Germinal center (tissue), 1 donor: Measurements from ENCODE around the gene PRSS1.
"Not testable (repeated sequence)": the region's sequence is repeated elsewhere in the genome, so short reads cannot be mapped to it uniquely, and the experiment has no call there.

Experiments used
- DNase-seq: peaks from one replicate; pipeline ENCODE4 v3.0.0; 2012; ENCODE audit warnings: mixed read lengths, low spot score

PRSS1 gene

DNA sequence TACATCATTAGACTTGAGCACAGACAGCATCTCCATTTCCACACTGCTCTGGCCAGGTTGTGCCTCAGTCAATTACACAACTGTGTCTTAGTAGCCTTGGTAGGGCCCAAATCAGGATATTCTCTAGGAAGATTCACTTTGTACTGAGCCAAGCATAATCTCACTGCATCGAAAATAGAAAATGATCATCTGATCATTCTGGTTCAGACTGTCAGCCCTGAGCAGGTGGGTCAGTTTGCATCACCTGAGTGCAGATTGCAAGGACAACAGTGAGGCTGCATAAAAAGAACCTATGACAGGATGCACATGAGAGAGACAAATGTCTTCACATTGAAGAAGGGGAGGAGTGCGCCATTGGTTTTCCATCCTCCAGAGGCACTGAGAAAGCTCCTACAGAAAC lies 862 bp upstream of the PRSS1 start:
- not testable (repeated sequence) for DNase-seq

DNA sequence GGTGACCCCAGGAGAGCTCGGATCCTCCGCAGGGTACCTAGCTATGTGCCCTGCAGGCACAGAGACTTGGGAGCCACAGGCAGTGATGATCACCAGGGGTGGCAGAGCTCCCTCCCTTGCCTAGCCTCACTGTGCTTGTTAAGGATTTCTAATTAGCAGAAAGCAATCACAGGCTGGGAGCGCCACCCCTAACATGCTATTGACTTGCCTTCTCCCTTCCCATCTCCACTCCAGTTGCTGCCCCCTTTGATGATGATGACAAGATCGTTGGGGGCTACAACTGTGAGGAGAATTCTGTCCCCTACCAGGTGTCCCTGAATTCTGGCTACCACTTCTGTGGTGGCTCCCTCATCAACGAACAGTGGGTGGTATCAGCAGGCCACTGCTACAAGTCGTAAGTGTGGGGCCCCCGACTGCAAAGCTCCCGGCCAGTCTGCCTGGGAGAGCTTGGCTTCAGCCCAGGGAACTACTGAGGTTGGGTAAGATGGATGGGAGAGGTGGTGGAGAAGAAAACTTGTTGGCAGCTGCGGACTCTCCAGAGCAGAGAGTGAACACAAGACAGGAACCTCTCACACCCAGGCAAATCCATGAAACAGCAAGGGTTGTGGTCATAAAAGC lies 1.2 kb downstream of the PRSS1 start:
- no peak for DNase-seq

DNA sequence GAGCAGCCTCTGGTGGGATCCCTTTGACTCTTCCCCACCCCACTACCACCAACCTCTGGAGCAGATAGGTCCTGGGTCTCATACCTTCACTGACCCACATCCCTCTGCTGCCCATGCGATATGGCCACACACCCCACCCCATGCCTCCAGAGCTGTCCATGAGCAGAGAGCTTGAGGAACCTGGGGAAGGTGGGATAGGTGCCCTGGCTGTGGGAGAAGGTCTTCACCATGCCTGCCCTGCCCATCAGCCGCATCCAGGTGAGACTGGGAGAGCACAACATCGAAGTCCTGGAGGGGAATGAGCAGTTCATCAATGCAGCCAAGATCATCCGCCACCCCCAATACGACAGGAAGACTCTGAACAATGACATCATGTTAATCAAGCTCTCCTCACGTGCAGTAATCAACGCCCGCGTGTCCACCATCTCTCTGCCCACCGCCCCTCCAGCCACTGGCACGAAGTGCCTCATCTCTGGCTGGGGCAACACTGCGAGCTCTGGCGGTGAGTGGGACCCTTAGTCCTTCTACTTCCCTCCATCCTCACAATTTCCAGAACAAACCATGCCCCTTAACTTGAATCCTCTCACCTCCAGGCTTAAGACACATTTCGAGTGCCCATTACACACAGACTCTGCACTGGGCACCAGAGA lies 2.4 kb downstream of the PRSS1 start:
- not testable (repeated sequence) for DNase-seq

DNA sequence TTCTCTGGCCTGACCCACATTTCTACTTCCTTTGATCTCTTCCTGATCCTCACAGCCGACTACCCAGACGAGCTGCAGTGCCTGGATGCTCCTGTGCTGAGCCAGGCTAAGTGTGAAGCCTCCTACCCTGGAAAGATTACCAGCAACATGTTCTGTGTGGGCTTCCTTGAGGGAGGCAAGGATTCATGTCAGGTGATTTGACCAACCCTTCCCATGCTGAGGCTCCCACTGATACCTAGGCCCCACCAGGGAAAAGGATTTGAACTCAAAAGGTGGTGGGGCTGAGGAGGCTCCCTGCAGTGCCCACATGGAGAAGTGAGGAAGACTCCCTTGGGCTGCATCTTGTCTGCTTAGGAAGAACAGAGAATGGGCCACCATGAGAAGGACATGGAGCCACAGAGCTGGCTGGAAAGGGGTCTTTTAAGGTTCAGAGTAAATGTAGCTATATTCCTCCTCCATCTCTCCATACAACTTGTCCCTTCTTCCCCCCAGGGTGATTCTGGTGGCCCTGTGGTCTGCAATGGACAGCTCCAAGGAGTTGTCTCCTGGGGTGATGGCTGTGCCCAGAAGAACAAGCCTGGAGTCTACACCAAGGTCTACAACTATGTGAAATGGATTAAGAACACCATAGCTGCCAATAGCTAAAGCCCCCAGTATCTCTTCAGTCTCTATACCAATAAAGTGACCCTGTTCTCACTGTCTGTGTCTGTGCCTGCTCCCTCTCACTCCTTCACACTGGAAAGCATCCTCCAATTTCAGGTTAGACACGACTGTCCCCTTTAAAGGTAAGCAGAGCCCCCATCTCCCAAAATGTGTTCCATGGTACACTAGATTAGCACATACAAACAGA lies 3.3 kb downstream of the PRSS1 start:
- no peak for DNase-seq

DNA sequence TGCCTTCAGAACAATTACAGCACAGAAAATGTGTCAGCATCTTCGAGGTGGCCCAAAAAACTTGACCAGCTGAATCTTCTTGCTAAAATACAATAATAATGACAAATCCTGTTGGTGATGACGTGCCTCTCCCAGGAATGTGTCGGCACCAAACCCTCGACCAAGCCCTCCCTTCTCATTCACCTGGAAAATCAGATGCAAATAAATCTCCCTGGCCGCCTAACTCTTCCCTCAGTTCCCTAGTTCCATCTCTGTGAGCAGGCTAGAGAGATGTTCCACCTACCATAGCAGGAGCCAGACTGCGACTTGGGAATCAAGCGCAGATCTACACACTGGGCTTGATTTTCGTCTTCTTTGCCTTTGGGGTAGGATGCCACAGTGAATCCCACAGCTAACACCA lies 4.1 kb downstream of the PRSS1 start:
- no peak for DNase-seq

DNA sequence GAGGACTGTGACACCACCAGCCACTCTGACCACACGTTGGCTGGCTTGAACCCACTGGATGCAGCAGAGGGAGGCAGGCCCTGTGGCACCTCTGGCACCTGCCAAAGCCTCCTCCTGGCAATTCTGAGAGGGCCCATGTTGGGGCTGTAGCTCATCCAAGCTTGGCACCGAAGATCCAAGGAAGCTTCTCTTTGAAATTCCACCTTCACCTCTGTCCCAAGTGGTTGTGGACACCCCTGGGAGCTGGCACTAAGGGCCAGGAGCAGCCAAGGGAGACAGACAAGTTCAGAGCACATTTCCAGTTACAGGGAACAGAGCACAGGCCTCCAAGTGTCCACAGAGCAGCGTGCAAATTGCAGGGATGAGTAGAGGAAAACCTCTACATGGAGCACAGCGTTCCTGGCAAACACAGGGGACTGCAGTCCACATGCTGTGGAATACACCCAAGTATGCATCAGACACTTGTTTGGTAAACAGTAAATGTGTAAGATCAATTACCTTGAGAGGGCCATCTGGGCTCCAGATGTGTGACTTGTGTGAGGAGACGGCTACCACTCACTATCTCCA lies 4.7 kb downstream of the PRSS1 start:
- not testable (repeated sequence) for DNase-seq

DNA sequence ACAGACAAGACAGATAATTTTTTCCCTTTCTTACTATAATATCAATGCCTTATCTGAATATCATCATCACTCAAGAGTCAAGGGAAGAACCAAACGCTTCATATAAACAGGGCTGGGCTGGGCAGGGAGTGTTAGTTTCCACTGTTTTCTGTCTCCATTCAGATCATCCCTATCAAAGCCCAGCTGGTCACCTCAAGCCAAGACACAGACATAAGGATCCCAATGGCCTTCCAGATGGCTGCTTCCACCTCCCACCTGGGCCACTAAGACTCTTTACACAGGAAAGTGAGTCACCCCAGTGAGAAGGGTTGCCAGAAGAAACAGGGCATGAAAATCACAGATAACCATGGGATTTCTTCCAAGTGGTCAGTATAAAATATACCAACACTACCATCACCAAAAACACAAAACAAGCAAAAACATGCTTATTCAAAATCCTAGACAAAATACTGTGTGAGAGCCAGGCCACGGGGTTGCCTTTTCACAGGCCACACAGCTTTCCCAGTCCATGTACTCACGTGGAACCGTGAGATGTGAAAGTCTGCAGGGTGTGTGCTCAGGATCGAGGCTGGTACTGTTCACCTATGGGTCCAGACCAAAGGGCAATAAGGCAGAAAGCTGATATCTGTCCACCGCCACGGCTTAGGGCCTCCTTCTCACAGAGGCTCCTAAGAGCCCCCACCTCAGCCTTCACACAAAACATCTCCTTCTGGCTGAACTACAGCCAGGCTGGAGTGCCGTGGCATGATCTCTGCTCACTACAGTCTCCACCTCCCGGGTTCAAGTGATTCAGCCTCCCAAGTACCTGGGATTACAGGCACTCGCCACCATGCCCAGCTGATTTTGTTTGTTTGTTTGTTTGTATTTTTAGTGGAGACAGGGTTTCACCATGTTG lies 5.7 kb downstream of the PRSS1 start:
- DNase-seq, result no peak

DNA sequence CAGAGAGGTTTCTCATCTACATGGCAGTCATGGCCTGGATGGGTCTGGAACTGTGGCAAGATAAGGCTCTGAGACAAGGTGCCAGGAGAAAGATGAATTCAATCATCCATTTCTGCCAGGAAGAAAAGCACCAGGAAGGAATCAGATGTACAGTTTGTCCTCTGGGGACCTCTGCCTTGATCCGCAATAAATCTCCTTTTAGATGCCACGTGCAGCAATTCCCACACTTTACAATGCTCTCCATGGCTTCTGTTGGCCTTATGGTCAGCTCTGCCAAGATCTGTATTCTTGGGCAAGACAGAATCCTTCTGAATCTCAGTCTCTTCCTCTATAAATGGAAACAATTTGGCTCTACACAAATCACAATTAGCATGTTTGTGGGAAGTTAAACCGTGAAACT lies 9.0 kb downstream of the PRSS1 start:
- DNase-seq, result not testable (repeated sequence)

DNA sequence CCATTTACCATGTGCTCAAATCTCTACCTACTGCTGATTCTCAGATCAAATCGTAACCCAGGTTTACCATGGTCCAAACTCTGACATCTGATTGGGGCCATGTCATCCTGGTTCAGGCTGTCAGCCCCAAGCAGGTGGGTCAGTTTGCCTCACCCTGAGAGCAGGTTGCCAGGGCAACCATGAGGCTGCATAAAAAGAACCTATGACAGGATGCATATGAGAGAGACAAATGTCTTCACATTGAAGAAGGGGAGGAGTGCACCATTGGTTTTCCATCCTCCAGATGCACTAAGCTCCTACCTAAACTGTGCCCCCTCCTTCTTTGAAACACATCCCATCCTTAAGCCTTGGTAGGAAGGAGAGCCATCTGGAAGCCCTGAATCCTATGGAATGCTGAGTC lies 10.2 kb downstream of the PRSS1 start:
- no peak for DNase-seq

DNA sequence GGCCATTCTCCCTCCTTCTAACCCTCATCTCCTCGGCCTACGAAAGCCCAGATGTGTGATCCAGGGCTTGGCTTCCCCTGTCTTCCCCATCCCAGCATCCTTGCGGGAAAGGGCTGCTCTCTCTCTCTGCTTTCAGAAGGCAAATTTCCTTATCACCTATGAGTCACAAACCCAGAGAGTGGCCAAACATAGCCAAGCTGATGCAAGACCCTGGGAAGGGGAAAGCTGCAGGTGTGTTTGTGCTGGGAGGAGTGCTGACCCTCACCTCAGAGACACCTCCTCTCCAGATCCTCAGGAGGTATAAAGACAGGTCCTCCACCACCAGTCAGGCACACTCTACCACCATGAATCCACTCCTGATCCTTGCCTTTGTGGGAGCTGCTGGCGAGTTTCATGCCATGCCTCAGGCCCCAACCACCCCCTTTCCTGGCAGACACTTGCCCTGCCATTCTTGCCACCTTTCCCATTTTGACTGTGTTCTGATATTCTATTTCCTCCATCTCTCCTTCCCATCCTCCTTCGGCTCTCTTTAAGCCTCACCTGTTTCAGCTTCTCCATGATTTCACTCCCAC lies 10.9 kb downstream of the PRSS1 start:
- DNase-seq, result no peak

DNA sequence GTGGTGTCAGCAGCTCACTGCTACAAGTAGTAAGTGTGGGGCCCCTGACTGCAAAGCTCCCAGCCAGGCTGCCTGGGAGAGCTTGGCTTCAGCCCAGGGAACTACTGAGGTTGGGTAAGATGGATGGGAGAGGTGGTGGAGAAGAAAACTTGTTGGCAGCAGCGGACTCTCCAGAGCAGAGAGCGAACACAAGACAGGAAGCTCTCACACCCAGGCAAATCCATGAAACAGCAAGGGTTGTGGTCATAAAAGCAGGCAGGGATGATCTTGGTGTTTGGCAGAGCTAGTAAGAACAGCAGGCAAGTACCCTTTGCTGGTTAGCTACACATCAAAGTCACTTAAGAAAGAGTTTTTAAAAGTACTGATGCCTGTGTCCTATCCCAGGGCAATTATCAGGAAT lies 12.3 kb downstream of the PRSS1 start:
- DNase-seq, result not testable (repeated sequence)

DNA sequence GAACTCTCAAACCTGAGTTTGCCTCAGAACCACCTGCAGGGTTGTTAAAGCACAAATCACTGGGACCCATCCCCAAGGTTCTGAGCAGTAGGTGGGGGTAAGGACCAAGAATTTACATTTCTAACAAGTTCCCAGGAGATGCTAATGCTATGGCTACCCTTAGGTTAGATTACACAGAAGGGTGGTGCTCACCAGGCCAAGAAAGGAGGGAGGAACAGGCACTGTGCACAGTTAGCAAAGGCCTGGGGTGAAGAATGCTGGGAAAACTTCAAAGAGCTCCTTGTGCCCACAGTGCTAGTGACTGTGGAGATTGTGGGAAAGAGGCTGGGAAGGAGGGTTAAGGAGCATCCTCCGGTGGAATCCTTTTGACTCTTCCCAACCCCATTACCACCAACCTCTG lies 12.8 kb downstream of the PRSS1 start:
- DNase-seq, result no peak

DNA sequence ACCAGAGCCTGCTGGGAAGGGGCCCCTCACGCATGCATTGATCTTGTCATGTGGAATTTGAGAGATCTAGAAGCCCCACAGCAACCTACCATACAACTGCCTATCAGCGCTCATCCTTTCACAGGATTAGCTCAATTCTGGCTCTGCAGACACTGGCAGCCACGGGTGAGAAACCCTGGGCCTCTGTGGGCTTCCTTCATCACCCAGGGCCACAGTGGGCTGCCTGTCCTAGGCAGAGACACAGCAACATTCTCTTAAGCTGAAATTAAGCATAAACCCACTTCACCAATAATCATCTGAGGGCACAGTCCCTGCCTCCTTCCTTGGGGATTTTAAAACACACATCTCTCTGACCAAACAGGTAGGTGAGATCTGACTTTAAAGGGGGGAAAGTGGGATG lies 18.2 kb downstream of the PRSS1 start:
- no peak for DNase-seq

DNA sequence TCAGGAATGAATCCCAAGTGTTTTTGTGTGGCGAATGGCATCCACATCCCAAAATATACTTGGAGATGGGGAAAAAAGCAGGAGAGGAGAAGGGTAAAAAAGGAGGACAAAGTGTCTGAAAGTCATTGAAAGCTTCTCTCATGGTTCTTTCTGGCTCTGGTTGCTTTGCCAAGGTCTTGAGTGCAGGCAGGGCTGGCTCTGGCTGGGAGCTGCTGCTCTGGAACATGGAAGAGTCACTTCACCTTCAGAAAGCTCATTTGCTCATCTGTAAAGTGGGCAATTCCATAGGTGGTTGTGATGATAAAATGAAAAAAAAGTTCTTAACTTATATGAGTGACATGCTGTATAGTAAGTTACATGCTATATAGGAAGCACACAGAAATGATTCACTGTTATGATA lies 18.6 kb downstream of the PRSS1 start:
- DNase-seq, result no peak

DNA sequence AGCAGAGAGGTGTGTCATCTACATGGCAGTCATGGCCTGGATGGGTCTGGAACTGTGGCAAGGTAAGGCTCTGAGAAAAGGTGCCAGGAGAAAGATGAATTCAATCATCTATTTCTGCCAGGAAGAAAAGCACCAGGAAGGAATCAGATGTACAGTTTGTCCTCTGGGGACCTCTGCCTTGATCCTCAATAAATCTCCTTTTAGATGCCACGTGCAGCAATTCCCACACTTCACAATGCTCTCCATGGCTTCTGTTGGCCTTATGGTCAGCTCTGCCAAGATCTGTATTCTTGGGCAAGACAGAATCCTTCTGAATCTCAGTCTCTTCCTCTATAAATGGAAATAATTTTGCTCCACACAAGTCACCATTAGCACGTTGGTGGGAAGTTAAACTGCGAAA lies 19.6 kb downstream of the PRSS1 start:
- DNase-seq, result not testable (repeated sequence)

DNA sequence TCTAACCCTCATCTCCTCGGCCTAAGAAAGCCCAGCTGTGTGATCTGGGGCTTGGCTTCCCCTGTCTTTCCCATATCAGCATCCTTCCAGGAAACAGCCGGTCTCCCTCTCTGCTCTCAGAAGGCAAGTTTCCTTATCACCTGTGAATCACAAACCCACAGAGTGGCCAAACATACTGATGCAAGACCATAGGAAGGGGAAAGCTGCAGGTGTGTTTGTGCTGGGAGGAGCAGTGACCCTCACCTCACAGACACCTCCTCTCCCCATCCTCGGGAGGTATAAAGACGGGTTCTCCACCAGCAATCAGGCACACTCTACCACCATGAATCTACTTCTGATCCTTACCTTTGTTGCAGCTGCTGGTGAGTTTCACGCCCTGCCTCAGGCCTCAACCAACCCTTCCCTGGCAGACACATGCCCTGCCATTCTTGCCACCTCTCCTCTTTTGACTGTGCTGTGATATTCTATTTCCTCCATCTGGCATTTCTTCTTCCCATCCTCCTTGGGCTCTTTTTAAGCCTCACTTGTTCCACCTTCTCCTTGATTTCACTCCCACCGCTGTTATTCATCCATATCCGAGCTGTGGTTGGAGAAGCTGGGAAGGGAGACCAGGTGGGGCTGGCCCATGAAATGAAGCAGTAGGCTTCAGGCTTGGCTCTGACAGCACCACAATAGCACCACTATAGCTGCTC lies 21.5 kb downstream of the PRSS1 start, which contains the start of gene PRSS2:
Gene PRSS2, plus strand, starts transcription at position 310 of the 692 bp plus-strand sequence. Its CDS starts 13 bp downstream, at position 323.
- DNase-seq, result no peak

DNA sequence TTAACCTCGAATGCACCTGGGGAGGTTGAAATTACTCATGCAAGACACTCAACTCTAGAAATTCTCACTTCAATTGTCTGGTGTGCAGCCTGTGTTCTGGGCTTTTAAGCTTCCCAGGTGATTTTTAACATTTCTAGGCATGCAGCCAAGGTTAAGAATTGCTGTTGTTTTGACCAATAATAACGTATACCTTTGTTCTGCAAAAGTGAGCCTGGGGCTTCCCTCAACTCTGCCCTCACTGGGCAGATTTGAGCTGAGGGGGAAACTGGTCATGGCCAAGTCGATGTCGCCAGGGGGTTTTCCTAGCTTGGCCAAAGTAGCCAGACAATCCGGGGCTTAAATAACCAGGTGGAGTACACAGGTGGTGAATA lies 22.1 kb downstream of the PRSS1 start:
- DNase-seq, result no peak

DNA sequence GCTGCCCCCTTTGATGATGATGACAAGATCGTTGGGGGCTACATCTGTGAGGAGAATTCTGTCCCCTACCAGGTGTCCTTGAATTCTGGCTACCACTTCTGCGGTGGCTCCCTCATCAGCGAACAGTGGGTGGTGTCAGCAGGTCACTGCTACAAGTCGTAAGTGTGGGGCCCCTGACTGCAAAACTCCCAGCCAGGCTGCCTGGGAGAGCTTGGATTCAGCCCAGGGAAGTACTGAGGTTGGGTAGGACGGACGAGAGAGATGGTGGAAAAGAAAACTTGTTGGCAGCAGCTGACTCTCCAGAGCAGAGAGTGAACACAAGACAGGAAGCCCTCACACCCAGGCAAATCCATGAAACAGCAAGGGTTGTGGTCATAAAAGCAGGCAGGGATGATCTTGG lies 22.8 kb downstream of the PRSS1 start:
- DNase-seq, result no peak

DNA sequence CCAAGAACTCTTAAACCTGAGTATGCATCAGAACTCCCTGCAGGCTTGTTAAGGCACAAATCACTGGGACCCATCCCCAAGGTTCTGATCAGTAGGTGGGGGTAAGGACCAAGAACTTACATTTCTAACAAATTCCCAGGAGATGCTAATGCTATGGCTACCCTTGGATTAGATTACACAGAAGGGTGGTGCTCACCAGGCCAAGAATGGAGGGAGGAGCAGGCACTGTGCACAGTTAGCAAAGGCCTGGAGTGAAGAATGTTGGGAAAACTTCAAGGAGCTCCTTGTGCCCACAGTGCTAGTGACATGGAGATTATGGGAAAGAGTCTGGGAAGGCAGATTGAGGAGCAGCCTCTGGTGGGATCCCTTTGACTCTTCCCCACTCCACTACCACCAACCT lies 23.4 kb downstream of the PRSS1 start:
- DNase-seq, result no peak

DNA sequence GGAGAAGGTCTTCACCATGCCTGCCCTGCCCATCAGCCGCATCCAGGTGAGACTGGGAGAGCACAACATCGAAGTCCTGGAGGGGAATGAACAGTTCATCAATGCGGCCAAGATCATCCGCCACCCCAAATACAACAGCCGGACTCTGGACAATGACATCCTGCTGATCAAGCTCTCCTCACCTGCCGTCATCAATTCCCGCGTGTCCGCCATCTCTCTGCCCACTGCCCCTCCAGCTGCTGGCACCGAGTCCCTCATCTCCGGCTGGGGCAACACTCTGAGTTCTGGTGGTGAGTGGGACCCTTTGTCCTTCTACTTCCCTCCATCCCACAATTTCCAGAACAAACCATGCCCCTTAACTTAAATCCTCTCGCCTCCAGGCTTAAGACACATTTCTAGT lies 24.0 kb downstream of the PRSS1 start:
- DNase-seq, result no peak
